ENCODE measurements around the gene CFAP100.

GRCh38 chr3:126434931-126435411, 40.3 kb downstream of the CFAP100 start:
- no peak for TF ChIP-seq POLR2A (IDR thresholded peaks at IDR 0.05)
- no peak for TF ChIP-seq CTCF (IDR thresholded peaks at IDR 0.05)
